Kidney tubule cell (primary cell): ENCODE measurements around the gene DCP2.
A peak's percentile ranks its signal among the peaks of the same experiment; 100 is the strongest.

Source experiments
- DNase-seq: peaks from one replicate; pipeline ENCODE4 v3.0.0-alpha.2; 2018; ENCODE audit warnings: low spot score

DCP2 gene

DNA sequence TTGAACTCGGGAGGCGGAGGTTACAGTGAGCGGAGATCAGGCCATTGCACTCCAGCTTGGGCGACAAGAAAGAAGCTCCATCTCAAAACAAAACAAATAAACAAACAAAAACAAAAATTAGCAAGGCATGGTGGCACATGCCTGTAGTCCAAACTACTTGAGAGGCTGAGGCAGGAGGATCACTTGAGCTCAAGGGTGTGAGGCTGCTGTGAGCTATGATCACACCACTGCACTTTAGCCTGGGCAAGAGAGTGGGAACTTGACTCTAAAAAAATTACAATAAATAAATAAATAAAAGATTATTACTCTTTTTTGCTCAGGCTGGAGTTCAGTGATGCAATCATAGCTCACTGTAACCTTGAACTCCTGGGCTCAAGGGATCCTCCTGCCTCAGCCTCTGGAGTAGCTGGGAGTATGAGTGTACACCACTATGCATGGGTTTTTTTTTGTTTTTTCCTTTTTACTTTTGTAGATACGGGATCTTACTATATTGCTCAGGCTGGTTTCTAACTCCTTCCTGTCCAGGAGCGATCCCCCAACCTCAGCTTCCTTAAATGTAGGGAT lies 9.0 kb upstream of the DCP2 start:
- no peak for DNase-seq

DNA sequence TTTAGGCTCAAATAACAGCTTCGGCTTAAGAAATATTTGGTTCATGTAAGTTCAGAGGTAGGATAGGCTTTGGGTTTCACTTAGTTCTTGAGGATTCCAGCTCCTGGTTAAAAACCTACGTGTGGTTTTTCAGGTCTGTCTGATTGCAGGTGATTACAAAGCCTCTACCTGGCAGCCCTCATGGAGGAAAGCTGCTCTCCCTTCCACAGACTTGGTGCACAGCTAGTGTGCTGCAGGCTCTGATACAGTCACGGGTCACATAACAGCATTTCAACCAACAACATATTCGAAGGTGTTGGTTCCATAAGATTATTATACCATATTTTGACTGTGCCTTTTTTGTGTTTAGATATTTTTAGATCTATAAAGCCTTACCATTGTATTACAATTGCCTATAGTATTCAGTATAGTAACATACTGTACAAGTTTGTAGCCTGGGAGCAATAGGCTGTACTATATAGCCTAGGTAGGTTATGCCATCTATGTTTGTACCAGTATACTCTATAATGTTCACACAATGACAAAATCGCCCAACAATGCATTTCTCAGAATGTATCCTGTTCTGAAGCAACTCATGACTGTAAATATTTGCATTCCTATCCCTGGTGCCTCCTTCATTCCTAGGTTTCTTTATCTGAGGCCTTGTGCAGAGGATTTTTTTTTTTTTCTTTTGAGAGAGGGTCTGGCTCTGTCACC lies 8.0 kb upstream of the DCP2 start:
- DNase-seq = peak; percentile 21

DNA sequence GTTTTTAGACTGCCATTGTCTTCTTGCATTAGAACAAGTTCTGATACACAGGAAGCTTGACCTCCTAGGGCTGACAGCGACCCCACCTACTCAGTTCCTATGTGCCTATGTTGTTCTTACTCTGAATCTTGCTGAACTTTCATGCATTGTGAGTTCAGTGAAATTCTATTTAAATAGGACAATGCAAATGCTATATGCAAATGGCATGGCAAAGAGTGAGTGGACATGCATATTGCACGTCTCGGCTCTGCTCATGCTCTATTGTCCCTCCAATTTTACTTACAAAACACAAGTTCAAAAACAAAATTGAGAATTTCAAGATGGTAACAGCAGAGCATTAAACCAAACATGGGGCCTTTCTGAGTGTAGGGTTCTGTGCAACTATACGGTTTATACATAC lies 5.3 kb upstream of the DCP2 start:
- DNase-seq = no peak

GRCh38 chr5:112973036-112973435 lies 3.6 kb upstream of the DCP2 start:
- peak; percentile 69 for DNase-seq

DNA sequence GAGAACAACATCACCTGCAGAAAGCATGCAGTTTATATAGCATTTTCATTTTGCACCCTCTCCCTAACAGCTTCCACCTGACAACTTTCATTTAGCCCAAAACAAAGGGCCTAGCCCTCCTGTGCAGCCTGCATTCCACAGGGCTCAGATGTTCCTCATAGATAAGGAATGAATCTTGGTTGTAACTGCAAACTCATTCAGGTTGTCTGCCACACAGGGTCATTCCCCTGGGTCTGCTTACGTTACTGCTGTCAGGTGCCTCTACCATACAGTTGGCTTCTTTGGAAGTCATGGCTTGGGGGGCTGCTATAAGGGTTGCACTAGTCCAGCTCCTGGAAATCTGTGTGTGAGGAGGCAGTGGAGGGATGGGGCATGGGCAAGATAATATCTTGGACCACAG lies 2.7 kb upstream of the DCP2 start:
- DNase-seq = peak; percentile 40

- DNase-seq = no peak
These were observed 1.7 kb upstream of the DCP2 start for GRCh38 chr5:112974901-112975300.

DNA sequence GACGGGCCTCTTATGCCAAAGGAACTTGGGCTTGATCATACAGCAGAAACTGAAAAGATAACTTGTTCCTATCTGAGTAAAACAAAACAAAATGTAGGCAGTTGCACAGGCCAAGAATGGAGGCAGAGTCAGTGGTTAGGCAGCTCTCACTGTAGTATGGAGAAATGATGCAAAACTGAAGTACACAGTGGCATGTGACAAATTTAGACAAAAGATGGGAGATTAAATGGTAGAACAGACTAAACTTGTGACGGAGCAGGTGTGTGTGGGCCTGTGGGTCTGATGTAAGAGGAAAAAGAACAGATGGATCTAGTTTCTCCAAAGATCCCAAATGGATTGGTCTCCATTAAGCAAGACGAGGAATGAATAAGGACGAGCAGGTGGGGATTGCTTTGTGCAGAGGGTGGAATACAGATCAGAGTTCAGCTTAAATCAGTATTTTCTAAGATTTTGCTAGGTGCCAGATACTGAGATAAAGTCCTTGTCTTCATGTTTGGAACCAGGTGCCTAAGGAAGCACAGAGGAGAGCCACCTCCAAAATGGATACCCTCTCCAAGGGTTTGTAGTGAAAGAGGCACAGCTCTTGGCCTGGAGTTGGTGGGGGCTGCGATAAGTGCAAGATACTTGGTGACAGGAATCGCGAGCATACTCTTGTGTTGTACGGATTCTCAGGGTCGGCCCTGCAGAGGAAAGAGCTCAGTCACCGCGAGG lies 722 bp upstream of the DCP2 start:
- DNase-seq = no peak

DNA sequence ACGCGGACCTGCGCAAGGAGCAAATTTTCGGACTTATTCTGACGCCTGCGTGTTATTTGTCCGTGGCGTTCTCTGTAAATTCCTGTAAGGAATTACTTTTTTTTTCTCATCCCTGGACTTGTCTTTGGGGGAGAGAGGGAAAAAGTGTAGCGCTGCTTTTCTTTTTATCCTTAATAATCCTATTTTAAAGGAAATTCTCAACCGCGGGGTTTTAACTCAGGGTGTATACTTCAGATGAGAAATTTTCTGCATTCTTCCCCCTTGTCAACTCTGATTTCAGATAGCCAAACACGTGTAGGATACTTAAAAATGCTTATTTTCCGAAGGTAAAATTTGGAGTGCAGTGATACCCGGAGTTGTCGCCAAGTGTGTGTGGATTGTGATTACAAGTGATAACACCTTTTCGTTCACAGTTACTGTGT lies 853 bp downstream of the DCP2 start:
- peak; percentile 38 for DNase-seq

GRCh38 chr5:112978836-112979235 lies 2.2 kb downstream of the DCP2 start:
- DNase-seq = no peak

- DNase-seq = no peak
These were observed 3.1 kb downstream of the DCP2 start for GRCh38 chr5:112979723-112980122.

DNA sequence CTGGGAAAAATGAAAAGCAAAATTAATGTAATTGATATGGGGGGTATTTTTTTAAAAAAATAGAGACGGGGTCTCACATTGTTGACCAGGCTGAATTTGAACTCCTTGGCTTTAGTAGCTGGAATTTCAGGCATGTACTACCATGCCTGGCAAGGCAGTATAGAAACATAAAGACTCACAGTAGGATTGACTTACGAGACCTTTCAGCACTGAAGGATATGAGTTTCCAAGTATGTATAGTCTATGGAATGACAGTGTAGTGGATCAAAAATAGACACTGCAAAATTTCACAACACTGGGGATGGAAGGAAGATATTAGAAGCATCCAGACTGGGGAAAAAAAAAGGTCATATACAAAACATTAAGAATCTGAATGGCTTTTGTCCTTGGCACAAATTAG lies 6.8 kb downstream of the DCP2 start:
- DNase-seq = no peak

DNA sequence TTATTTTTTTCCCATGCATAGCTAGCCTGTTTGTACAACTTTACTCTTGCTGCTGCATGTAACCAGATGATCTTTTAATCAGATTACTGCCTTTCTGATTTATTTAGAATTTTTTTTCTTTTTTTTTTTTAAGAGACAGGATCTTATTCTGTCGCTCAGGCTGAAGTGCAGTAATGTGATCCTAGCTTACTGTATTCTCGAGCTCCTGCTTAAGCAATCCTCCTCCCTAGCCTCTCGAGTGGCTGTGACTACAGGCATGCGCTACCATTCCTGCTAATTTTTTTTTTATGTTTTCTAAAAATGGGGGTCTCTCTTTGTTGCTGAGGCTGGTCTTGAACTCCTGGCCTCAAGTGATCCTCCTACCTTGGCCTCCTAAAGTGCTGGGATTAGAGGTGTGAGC lies 9.6 kb downstream of the DCP2 start:
- DNase-seq = no peak

DNA sequence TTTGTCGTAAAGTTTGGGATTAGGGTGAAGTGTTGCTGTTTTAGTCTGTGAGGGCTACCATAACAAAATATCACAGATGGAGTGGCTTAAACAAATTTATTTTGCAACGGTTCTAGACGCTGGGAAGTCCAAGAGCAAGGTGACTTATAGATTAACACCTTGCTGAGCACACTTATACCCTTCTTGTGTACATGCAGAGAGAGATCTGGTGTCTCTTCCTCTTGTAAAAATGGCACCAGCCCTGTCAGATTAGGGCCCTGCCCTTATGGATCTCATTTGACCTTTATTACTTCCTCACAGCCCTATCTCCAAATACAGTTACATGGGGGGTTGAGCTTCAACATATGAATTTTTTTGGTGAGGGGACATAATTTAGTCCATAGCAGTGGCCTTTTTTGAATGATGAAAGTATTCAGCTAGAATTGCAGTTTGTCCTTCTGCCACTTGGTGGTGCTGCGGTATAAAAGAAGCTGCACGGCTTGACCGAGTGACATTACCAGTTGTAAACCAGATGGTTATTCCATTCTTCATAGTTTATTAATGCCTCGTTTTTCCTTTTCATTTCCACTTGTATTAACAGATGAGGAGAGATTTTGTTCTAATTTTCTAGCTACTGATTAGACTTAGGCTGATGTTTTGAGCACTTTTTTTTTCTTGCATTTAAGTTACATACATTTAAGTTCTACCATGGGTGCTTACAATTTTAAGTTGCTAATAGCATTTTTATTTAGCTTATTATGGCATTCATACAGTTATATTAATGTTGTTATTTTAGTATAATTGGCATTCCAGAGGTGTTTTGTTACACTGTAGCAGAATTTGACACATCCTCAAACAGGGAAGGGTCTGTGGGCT lies 19.4 kb downstream of the DCP2 start:
- peak; percentile 68 for DNase-seq

GRCh38 chr5:112996830-112997374 lies 20.3 kb downstream of the DCP2 start:
- no peak for DNase-seq

GRCh38 chr5:112998296-112998695 lies 21.7 kb downstream of the DCP2 start:
- no peak for DNase-seq

DNA sequence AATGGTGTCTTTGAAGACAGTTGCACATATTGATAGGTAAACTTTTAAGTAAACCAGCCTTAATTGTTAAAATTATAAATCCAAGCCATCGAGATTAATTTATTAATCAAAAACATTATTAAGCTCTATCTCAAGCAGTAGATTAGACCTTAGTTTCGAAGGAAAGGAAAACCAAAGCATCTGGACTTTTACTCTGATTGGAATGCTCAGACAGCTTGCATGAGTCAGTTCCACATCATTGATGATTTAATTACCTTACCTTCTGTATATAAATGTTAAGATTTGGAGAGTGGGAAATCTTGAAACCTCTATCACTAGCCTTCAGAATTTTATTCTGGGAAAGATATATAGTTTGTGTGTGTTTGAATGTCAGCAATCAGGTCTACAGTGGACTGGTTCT lies 23.9 kb downstream of the DCP2 start:
- DNase-seq = peak; percentile 40

DNA sequence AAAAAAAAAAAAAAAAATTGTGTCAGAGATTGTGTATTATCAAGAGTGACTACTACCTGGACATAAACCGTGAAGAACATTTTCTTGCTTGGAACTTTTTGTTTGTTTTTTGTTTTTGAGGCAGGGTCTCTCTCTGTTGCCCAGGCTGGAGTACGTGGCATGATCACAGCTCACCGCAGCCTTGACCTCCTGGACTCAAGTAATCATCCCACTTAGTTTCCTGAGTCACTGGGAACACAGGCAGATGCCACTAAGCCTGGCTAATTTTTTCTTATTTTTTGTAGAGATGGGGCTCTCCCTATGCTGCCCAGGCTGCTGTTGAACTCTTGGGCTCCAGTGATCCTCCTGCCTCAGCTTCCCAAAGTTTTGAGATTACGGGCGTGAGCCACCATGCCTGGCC lies 25.8 kb downstream of the DCP2 start:
- DNase-seq = no peak

DNA sequence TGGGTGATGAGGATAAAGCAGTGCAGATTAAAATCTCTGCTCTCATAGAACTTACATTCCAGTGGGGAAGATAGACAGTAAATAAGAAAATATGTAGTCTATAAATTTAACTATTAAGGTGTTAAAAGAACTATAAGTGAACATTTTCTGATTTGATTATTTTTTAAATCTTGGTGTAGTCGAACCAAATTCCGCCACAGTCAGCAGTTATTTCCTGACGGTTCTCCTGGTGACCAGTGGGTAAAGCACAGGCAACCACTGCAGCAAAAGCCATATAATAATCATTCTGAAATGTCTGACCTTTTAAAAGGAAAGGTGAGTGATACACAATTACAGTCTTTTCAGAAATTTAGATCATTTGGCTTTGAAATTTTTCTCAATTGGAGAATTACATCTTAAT lies 27.2 kb downstream of the DCP2 start:
- no peak for DNase-seq

DNA sequence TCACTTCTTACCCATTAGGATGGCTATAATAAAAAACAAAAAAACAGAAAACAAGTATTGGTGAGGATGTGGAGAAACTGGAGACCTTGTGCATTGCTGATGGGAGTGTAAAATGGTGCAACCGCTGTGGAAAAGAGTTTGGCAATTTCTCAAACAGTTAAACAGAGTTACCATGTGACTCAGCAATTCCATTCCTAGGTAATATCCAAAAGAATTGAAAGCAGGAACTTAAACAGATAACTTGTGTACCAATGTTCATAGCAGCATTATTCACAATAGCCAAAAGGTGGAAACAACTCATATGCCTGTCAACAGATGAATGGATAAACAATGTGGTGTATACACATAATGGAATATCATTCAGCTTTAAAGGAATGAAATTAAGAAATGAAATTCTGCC lies 28.9 kb downstream of the DCP2 start:
- peak; percentile 19 for DNase-seq

- peak; percentile 72 for DNase-seq
These were observed 41.5 kb downstream of the DCP2 start for GRCh38 chr5:113017881-113018635.

- peak; percentile 88 for DNase-seq
These were observed 44.1 kb downstream of the DCP2 start for GRCh38 chr5:113020461-113021273.
